ENCODE results near the gene KIAA0408. TPM values are rescaled to one million over a fixed set of nuclear protein-coding genes. Genes with fewer than 3 reads are reported as not detected.

Gene KIAA0408
- total and polyA plus RNA-seq, 4 donors: 0.07 to 0.28 TPM; not detected in 2

- TF ChIP-seq JUND (IDR thresholded peaks at IDR 0.05): no peak
- TF ChIP-seq HNF4G (IDR thresholded peaks at IDR 0.05): no peak
- no peak for TF ChIP-seq RXRA (IDR thresholded peaks at IDR 0.05)
- TF ChIP-seq SP1 (IDR thresholded peaks at IDR 0.05): no peak
- TF ChIP-seq RAD21 (IDR thresholded peaks at IDR 0.05): no peak
- no peak for TF ChIP-seq NR2F2 (IDR thresholded peaks at IDR 0.05)
- TF ChIP-seq CTCF (IDR thresholded peaks at IDR 0.05; ENCODE audit: low read depth, low read length, missing input control): no peak
- TF ChIP-seq, protein P1, sequence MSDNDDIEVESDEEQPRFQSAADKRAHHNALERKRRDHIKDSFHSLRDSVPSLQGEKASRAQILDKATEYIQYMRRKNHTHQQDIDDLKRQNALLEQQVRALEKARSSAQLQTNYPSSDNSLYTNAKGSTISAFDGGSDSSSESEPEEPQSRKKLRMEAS (IDR thresholded peaks at IDR 0.05): no peak
- TF ChIP-seq, protein P2, sequence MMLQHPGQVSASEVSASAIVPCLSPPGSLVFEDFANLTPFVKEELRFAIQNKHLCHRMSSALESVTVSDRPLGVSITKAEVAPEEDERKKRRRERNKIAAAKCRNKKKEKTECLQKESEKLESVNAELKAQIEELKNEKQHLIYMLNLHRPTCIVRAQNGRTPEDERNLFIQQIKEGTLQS (IDR thresholded peaks at IDR 0.05): no peak
- TF ChIP-seq FOXA1 (IDR thresholded peaks at IDR 0.05): no peak
- no peak for TF ChIP-seq GABPA (IDR thresholded peaks at IDR 0.05 in 1 of 2, conservative IDR thresholded peaks at IDR 0.05 in 1 of 2)
- no peak for TF ChIP-seq YY1 (IDR thresholded peaks at IDR 0.05)
- TF ChIP-seq HNF4A (conservative IDR thresholded peaks at IDR 0.05): no peak
- no peak for TF ChIP-seq ZBTB33 (IDR thresholded peaks at IDR 0.05)
- no peak for TF ChIP-seq EGR1 (IDR thresholded peaks at IDR 0.05; ENCODE audit: low read depth in 2 of 2)
- TF ChIP-seq FOXA2 (IDR thresholded peaks at IDR 0.05): no peak
- TF ChIP-seq, protein P3, sequence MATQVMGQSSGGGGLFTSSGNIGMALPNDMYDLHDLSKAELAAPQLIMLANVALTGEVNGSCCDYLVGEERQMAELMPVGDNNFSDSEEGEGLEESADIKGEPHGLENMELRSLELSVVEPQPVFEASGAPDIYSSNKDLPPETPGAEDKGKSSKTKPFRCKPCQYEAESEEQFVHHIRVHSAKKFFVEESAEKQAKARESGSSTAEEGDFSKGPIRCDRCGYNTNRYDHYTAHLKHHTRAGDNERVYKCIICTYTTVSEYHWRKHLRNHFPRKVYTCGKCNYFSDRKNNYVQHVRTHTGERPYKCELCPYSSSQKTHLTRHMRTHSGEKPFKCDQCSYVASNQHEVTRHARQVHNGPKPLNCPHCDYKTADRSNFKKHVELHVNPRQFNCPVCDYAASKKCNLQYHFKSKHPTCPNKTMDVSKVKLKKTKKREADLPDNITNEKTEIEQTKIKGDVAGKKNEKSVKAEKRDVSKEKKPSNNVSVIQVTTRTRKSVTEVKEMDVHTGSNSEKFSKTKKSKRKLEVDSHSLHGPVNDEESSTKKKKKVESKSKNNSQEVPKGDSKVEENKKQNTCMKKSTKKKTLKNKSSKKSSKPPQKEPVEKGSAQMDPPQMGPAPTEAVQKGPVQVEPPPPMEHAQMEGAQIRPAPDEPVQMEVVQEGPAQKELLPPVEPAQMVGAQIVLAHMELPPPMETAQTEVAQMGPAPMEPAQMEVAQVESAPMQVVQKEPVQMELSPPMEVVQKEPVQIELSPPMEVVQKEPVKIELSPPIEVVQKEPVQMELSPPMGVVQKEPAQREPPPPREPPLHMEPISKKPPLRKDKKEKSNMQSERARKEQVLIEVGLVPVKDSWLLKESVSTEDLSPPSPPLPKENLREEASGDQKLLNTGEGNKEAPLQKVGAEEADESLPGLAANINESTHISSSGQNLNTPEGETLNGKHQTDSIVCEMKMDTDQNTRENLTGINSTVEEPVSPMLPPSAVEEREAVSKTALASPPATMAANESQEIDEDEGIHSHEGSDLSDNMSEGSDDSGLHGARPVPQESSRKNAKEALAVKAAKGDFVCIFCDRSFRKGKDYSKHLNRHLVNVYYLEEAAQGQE (IDR thresholded peaks at IDR 0.05): no peak
- TF ChIP-seq TAF1 (conservative IDR thresholded peaks at IDR 0.05): no peak
- Histone ChIP-seq H3K27ac (ENCODE audit: low read depth in 1 of 2, low read length in 2 of 2) (no peak overlapping the region), H3K4me3 (ENCODE audit: low read depth in 1 of 3, low read length in 3 of 3) (no peak overlapping the region), H3K9ac (ENCODE audit: low read depth in 1 of 2, low read length in 2 of 2) (no peak overlapping the region), H3K9me3 (ENCODE audit: control insufficient read depth in 4 of 4, low read length in 3 of 4) (no peaks in the 10 kb centered on the region), H3K4me1 (ENCODE audit: control insufficient read depth in 4 of 4, insufficient read depth in 4 of 4, low read length in 3 of 4) (peaks cover 0 to 9% (median 6%) of the 10 kb centered on the region in 4 donors), H3K36me3 (ENCODE audit: control insufficient read depth in 4 of 4, insufficient read depth in 3 of 4, low read depth in 1 of 4, low read length in 3 of 4) (no peaks in the 10 kb centered on the region), H3K27me3 (ENCODE audit: control insufficient read depth in 4 of 4, insufficient read depth in 4 of 4, low read length in 3 of 4) (no peaks in the 10 kb centered on the region)
- WGBS: 73% methylated on average over 4 of the region's 4 CpGs
- no peak for DNase-seq (ENCODE audit: low spot score)
Measured at GRCh38 chr6:127481628-127482027, 22.4 kb upstream of the KIAA0408 start.
